ENCODE results near the gene DHRS2. TPM values are rescaled to one million over a fixed set of nuclear protein-coding genes. Genes with fewer than 3 reads are reported as not detected.

The DHRS2 gene
- total and polyA plus RNA-seq, 2 of the 13 experiments (the other 11 are each of a cell fraction or from before 2014, with no cell fraction given) = 1,621 to 3,021 TPM

DNA sequence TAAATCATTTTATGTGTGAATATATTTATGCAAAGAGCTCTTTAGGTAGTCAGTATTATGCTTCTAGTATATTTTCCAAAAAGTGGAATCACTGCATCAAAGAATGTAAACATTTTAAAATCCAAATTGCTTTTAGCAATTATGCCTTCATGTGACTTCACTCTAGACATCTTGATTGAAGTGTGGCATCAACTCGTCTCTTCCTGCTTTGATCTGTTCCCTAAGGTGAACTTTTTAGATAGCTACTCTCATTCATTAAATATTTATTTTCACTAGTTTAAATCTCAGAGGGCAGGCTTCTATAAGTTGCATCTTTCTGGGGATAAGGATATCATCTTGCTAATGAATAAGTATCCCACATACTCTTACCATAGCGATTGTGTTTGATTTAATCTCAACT is 39.2 kb downstream of the DHRS2 start:
- no peak overlapping the region for H2AFZ ChIP-seq (ENCODE audit: low read length)
- no peaks in the 10 kb centered on the region for H3K36me3 ChIP-seq (replicated peaks in 1 of 2; ENCODE audit: control insufficient read depth in 1 of 2, insufficient read depth in 2 of 2, low read length in 2 of 2)
- no TSS peak for BruUV-seq (replicated peaks)
- in situ Hi-C loops (cut with HindIII; ENCODE audit: extremely low pct_ligation_motif_present, low pct_unique_long_range_greater_than_20kb) = no loop called here
- WGBS (ENCODE audit: low lambda C conversion rate) = 17% methylated on average over 2 of the region's 2 CpGs
- ChIA-PET CTCF (ENCODE audit: low intra/inter-chr PET ratio, low total read pairs) (no interaction called here), POLR2A (interaction anchor here (1.0 kb wide), 1 partner anchor 15 kb away, joined by 3 read pairs; no protein-coding TSS in a partner anchor)
- H3K79me2 ChIP-seq (ENCODE audit: insufficient read depth, low read length) = no peaks in the 10 kb centered on the region
- no peaks in the 10 kb centered on the region for H3K9me3 ChIP-seq (ENCODE audit: low read length)
- H3K4me2 ChIP-seq (ENCODE audit: low read depth, low read length) = no peak overlapping the region
- TF ChIP-seq PRMT3 (CRISPR knock-in tag; IDR thresholded peaks at IDR 0.05; ENCODE audit: borderline replicate concordance, low read depth) (no peak), MED8 (CRISPR knock-in tag; IDR thresholded peaks at IDR 0.05; ENCODE audit: insufficient replicate concordance) (no peak), FOXK1 (CRISPR knock-in tag; IDR thresholded peaks at IDR 0.05; ENCODE audit: borderline replicate concordance, low read depth) (no peak), ZNF615 (CRISPR knock-in tag; IDR thresholded peaks at IDR 0.05; ENCODE audit: borderline replicate concordance) (no peak), ZNF335 (CRISPR knock-in tag; IDR thresholded peaks at IDR 0.05) (no peak), PCBP2 (optimal IDR thresholded peaks at IDR 0.05; ENCODE audit: low read depth, low read length, poor library complexity, severe bottlenecking) (no peak), RBM39 (IDR thresholded peaks at IDR 0.05; ENCODE audit: low read depth, low read length, poor library complexity, severe bottlenecking) (no peak), ZNF605 (CRISPR knock-in tag; IDR thresholded peaks at IDR 0.05) (no peak)
- TF ChIP-seq, protein P1, sequence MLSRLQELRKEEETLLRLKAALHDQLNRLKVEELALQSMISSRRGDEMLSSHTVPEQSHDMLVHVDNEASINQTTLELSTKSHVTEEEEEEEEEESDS (CRISPR knock-in tag; IDR thresholded peaks at IDR 0.05; ENCODE audit: borderline replicate concordance) = no peak
- TF ChIP-seq, protein P2, sequence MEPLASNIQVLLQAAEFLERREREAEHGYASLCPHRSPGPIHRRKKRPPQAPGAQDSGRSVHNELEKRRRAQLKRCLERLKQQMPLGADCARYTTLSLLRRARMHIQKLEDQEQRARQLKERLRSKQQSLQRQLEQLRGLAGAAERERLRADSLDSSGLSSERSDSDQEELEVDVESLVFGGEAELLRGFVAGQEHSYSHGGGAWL (CRISPR knock-in tag; IDR thresholded peaks at IDR 0.05) = no peak
- TF ChIP-seq, protein P3, sequence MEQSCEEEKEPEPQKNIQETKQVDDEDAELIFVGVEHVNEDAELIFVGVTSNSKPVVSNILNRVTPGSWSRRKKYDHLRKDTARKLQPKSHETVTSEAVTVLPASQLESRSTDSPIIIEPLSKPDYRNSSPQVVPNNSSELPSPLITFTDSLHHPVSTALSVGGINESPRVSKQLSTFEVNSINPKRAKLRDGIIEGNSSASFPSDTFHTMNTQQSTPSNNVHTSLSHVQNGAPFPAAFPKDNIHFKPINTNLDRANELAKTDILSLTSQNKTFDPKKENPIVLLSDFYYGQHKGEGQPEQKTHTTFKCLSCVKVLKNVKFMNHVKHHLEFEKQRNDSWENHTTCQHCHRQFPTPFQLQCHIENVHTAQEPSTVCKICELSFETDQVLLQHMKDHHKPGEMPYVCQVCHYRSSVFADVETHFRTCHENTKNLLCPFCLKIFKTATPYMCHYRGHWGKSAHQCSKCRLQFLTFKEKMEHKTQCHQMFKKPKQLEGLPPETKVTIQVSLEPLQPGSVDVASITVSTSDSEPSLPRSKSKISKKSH (CRISPR knock-in tag; IDR thresholded peaks at IDR 0.05; ENCODE audit: borderline replicate concordance) = no peak
- DNase-seq (ENCODE audit: low spot score) = no peak
- peaks cover 7% of the 10 kb centered on the region for H3K4me1 ChIP-seq (ENCODE audit: insufficient read depth, low read length)
- intact Hi-C loops (cut with micrococcal nuclease; ENCODE audit: unreplicated experiment) = no loop called here
- no peak overlapping the region for H3K9ac ChIP-seq (ENCODE audit: insufficient read depth, low read depth, low read length)
- no peak for FAIRE-seq
- H3K27me3 ChIP-seq (ENCODE audit: control insufficient read depth in 1 of 2, insufficient read depth in 2 of 2, low read length in 2 of 2) = peaks cover 0 to 4% of the 10 kb centered on the region in 2 experiments; a peak in 3 of 5 replicates
- no peak overlapping the region for H3K27ac ChIP-seq (ENCODE audit: extremely low read length, insufficient read depth, low read length)
- ATAC-seq = no peak
- no peaks in the 10 kb centered on the region for H4K20me1 ChIP-seq (ENCODE audit: insufficient read depth, low read length)
- H3K4me3 ChIP-seq (replicated peaks in 1 of 3; ENCODE audit: insufficient read depth in 1 of 3, low read depth in 2 of 3, low read length in 3 of 3) = no peak overlapping the region

All from HepG2 (cell line).